Astrocyte of the hippocampus (primary cell): ENCODE results near the gene SDF2.
"Not testable (repeated sequence)": the region's sequence is repeated elsewhere in the genome, so short reads cannot be mapped to it uniquely, and the experiment has no call there.

Experiments
- DNase-seq: peaks from one replicate; pipeline ENCODE4 v3.0.0; 2011; ENCODE audit warnings: low read depth, low spot score

Gene SDF2

GRCh38 chr17:28685366-28685765 is 23.7 kb upstream of the SDF2 start:
- DNase-seq = no peak

DNA sequence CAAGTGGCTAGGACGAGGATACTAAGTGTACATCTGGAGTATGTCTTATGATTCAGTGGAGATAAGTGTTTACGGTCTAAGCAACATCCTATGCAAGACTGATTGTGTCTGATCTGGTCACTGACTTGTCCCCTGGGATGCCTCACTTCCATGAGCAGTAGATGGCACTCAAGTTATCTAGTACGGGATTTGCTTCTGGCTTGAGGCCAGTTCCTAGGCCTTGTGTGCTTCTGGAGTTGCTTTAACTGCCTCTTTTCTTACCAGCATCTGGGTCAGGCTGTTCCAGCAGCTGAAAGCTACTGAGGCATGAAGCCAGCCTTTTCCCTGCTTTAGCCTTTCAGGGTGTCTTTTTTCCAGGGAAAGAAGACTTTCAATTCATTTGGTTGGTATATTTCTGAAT is 23.3 kb upstream of the SDF2 start:
- DNase-seq = no peak

- no peak for DNase-seq
Measured at GRCh38 chr17:28682655-28683054, 20.9 kb upstream of the SDF2 start.

DNA sequence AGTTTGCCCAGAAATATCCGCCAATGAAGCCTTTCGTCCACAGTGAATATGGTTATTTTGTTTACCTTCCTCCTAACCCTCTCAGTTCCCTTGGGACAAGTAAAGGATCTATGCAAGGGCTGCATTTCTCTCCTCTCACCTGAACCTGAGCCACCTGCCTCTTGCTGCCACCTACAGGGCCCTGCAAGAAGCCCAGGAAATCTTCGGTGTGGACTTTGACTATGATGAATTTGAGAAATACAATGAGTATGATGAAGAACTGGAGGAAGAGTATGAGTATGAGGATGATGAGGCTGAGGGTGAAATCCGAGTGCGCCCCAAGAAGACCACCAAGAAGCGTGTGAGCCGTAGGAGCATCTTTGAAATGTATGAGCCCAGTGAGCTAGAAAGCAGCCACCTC is 14.3 kb upstream of the SDF2 start:
- no peak for DNase-seq

DNA sequence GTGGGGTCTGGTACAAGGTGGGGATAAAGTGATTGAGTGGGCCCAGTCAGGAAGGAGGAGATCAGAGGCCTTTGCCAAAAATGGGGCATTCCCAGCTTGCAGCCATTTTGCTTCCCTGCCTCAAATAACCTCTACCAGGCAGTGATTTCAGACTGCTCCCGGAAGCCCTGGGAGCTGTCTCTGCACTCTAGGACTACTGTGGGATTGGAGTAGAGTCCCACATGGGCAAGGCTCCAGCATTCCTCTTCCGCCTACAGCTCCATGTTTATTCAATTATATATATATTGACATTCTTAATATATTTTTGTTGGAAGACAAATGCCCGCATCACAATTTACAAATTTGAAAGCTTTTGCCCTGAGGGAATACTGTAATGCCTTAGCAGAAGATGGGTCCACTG is 13.8 kb upstream of the SDF2 start:
- DNase-seq = no peak

DNA sequence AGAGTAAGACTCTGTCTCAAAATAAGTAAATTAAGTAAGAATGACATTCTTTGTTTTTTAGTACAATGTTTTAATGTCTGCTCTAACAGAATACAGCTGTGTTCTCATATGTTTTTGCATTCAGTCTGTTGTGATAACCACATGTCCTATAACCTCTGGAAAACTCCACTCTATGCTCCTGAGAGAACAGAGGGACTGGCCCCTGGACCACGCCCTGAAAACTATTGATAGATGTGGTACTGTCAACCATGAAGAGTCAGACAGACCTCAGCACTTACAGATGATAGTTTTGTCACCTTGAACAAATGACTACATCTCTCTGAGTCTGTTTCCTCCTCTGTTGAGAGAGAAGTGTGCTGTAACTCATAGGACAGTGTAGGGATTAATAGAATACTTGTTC is 8.2 kb upstream of the SDF2 start:
- DNase-seq = no peak

DNA sequence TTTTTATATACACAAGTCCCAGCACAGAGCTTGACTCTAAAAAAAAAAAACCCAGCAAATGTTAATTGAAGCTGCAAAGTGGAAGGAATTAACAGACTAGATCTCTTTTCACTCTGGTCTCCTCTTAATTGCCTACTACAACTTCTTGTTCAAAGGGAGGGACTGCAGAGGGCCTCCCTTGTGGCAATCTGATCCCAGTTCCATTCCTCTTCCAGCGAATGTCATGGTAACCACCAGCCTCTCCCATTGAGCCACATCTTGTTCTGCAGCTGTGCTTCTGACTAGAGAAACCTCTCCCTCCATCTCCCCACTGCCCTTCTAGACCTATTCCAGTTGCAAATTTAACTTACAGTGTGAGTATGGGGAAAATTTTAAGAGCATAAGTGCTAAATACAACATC is 6.2 kb upstream of the SDF2 start:
- DNase-seq = no peak

GRCh38 chr17:28665994-28666393 is 4.3 kb upstream of the SDF2 start:
- no peak for DNase-seq

DNA sequence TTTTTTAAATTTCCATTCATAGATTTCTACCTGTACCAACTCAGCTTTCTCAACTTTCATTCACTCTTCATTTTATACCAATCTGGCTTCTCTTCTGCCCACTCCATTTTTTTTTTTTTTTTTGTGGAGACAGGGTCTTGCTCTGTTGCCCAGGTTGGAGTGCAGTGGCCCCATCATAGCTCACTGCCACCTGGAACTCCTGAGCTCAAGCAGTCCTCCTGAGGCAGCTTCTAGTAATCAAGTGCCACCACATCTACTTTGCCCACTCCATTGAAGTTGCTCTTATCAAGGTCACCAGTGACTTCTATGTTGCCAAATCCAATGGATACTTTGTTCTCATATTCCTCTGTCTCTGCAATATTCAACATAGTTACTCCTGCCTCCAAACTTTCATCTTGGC is 2.0 kb upstream of the SDF2 start:
- DNase-seq = no peak

- DNase-seq = no peak
Measured at GRCh38 chr17:28662527-28662829, 772 bp upstream of the SDF2 start.

GRCh38 chr17:28659497-28659881 is 2.2 kb downstream of the SDF2 start:
- DNase-seq = not testable (repeated sequence)

- DNase-seq = not testable (repeated sequence)
Measured at GRCh38 chr17:28658766-28659496, 2.8 kb downstream of the SDF2 start.

- DNase-seq = not testable (repeated sequence)
Measured at GRCh38 chr17:28658342-28658741, 3.4 kb downstream of the SDF2 start.

- DNase-seq = no peak
Measured at GRCh38 chr17:28657756-28658155, 4.0 kb downstream of the SDF2 start.

- no peak for DNase-seq
Measured at GRCh38 chr17:28655160-28655559, 6.5 kb downstream of the SDF2 start.

GRCh38 chr17:28648698-28649097 is 13.0 kb downstream of the SDF2 start:
- DNase-seq = no peak

DNA sequence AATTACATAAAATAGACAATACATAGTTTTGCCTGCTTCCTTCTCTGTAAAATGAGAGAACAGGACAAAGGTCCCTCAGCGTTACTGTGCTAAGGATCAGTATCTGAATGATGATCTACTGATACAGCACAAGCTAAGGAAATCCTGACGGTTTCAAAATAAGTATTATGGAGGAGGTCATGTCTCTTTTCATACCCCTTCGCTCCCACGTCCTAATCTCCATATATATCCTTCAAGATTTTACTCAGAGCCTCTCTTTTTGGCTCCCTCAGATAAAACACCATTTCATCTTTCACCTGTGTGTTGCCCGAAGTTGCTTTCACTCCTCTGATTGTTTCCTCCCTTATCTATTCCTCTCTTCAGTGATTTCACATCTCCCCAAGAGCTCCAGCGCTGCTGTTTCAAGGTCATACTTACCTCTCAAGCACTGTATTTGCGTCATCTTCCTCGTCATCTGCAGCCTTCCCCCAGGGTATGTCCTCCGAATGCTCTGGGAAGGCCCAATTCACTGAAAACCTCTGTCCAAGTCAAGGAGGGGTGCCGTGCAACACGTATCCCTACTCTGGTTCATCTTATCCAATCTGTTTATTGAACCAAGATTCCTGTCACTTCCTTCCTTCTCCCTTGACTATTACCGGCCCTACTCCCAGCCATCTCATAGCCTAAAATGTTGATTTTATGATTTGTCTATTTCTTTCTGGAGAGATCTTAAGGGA is 15.5 kb downstream of the SDF2 start:
- no peak for DNase-seq

GRCh38 chr17:28645576-28645939 is 16.1 kb downstream of the SDF2 start:
- DNase-seq = no peak

DNA sequence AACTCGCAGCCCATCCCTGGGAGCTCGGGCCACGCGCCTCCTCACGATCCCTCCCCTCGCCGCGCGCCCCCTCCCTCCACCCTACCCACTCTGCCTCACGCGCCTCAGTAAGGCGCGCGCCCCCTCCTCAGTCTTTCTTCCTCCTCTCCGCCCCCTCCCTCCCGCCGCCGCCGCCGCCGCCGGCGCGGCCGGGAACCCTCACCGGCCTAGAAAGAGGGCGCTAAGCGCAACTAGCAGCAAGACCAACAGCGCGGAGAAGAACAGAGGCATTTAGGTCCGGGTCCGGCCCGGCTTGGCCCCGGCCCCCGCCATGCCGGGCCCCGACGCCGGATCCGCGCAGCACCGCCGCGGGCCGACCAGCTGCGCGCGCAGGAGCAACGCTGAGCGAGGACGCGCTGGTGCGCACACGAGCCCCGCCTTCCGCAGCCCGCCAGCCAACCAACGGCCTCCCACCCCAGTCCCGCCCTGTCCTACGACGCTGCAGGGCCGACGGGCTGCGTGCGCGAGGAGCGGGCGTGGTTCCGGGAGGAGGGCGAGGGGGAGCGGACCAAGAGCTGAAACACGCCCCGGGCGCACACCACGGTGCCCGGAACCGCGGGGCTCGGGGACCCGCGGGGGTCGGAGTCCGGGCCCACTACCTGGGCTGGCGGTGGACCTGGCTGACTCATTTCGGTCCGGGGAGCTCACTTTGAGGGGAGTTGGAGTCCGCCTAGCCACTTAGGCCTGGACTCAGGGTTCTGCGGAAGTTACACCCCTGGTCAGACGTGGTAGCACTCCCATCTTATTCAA is 16.7 kb downstream of the SDF2 start, which contains the start of gene BLTP2:
TSS of gene BLTP2 (minus strand) at position 372 of the 789 bp plus-strand sequence. CDS start at position 270, 102 bp downstream.
- peak; percentile 99 for DNase-seq

GRCh38 chr17:28643983-28644786 is 17.5 kb downstream of the SDF2 start:
- peak; percentile 73 for DNase-seq

- no peak for DNase-seq
Measured at GRCh38 chr17:28641579-28641978, 20.1 kb downstream of the SDF2 start.

- DNase-seq = no peak
Measured at GRCh38 chr17:28635506-28635905, 26.2 kb downstream of the SDF2 start.
